Tibial nerve (tissue), 4 donors: ENCODE results near the gene HLA-DOB. TPM values are rescaled to one million over a fixed set of nuclear protein-coding genes. Genes with fewer than 3 reads are reported as not detected.

ENCODE experiments used
- DNase-seq, 2 donors: peaks; one replicate each; pipeline ENCODE4 v3.0.0-alpha.2; 2019; ENCODE audit warnings: low spot score in 2 of 2
- H3K27ac ChIP-seq, 4 donors: fragments of 200-600 bp; sonication (generic) in 3 of 4; one replicate each; pipeline ENCODE4 v1.5.1; 2017 to 2019; ENCODE audit warnings: mild to moderate bottlenecking in 1 of 4
- H3K27me3 ChIP-seq, 2 donors: fragments of 200-600 bp; sonication (generic) in 1 of 2; one replicate each; pipeline versions ENCODE4 v1.5.1 to v1.6.0; 2017 to 2019
- H3K36me3 ChIP-seq, 3 donors: fragments of 200-600 bp; sonication (generic); one replicate each; pipeline ENCODE4 v1.5.1; 2018 to 2019
- H3K4me1 ChIP-seq, 4 donors: fragments of 200-600 bp; sonication (generic) in 3 of 4; one replicate each; pipeline ENCODE4 v1.5.1; 2017 to 2019
- H3K4me3 ChIP-seq, 4 donors: fragments of 200-600 bp; sonication (generic) in 3 of 4; one replicate each; pipeline ENCODE4 v1.5.1; 2017 to 2019; ENCODE audit warnings: mild to moderate bottlenecking in 1 of 4, moderate library complexity in 1 of 4
- H3K9me3 ChIP-seq, 4 donors: fragments of 200-600 bp; sonication (generic) in 3 of 4; one replicate each; pipeline ENCODE4 v1.5.1; 2017 to 2019
- CTCF ChIP-seq, 5 experiments: fragments of 200-600 bp in 3 of 5; fragments of 450-650 bp in 2 of 5; sonication (generic) in 3 of 5; IDR thresholded peaks; one replicate each; pipeline ENCODE4 v1.5.1; 2016 to 2019; ENCODE audit warnings: antibody characterized with exemption in 5 of 5, mild to moderate bottlenecking in 3 of 5, moderate library complexity in 2 of 5
- EP300 ChIP-seq, 2 donors: sonication (generic); formaldehyde crosslinking; IDR thresholded peaks; one replicate each; pipeline ENCODE4 v1.6.1; 2017; ENCODE audit warnings: antibody characterized with exemption in 2 of 2, mild to moderate bottlenecking in 1 of 2
- POLR2A ChIP-seq, 2 donors: fragments of 450-650 bp; IDR thresholded peaks; one replicate each; pipeline ENCODE4 v1.6.1; 2017; ENCODE audit warnings: antibody characterized with exemption in 2 of 2, mild to moderate bottlenecking in 2 of 2, moderate library complexity in 2 of 2
- WGBS, 2 donors: methylation state at CpG; one replicate each; pipeline ENCODE4 v1.1.5; 2018; 5-methylcytosine and 5-hydroxymethylcytosine counted together
- total RNA-seq, 4 donors: library from RNA; depleted of rRNA; stranded (reverse); fragments of >200 nt; gene quantifications; one replicate each; pipeline ENCODE4 v1.1.0, GENCODE V29; 2016

The HLA-DOB gene
- total RNA-seq, 4 donors from 2014 or later: 2.1 to 3.5 TPM; not detected in 2

- Histone ChIP-seq H3K9me3 (no peaks in the 10 kb centered on the region), H3K27ac (peak overlapping the region in 3 of 4 donors; percentile 96 to 99 (median 97)), H3K36me3 (peaks cover 0 to 42% (median 0%) of the 10 kb centered on the region in 3 donors), H3K4me3 (no peak overlapping the region), H3K27me3 (no peaks in the 10 kb centered on the region), H3K4me1 (peaks cover 0 to 36% (median 20%) of the 10 kb centered on the region in 4 donors)
- no peak for DNase-seq
- TF ChIP-seq EP300 (IDR thresholded peaks at IDR 0.05) (no peak), POLR2A (IDR thresholded peaks at IDR 0.05) (no peak), CTCF (IDR thresholded peaks at IDR 0.05) (no peak)
- WGBS, 2 donors: 87 to 90% methylated on average over 15 of the region's 15 CpGs
Measured at GRCh38 chr6:32839356-32839755, 22.6 kb upstream of the HLA-DOB start.

- peak; percentile 96 to 97 for DNase-seq
- TF ChIP-seq CTCF (IDR thresholded peaks at IDR 0.05) (peak; percentile 88 to 99 (median 97)), POLR2A (IDR thresholded peaks at IDR 0.05) (peak; percentile 60 to 75), EP300 (IDR thresholded peaks at IDR 0.05) (peak; percentile 80 to 92)
- Histone ChIP-seq H3K9me3 (no peaks in the 10 kb centered on the region), H3K4me3 (peak within 1 kb of the TSS; percentile 57 to 85 (median 76)), H3K27me3 (no peaks in the 10 kb centered on the region), H3K4me1 (peaks cover 0 to 35% (median 20%) of the 10 kb centered on the region in 4 donors), H3K36me3 (peaks cover 0 to 51% (median 0%) of the 10 kb centered on the region in 3 donors), H3K27ac (peak within 1 kb of the TSS; percentile 93 to 99 (median 96))
- WGBS, 2 donors: 0 to 1% methylated on average over 34 to 48 of the region's 57 CpGs
Measured at GRCh38 chr6:32838114-32838958, 21.5 kb upstream of the HLA-DOB start, which contains the start of gene TAP2. Gene TAP2 (minus strand): TSS chr6:32838739. CDS start chr6:32838233, 506 bp downstream.

GRCh38 chr6:32837651-32838113 is 20.9 kb upstream of the HLA-DOB start:
- 26 to 35% methylated on average over 7 to 9 of the region's 12 CpGs for WGBS, 2 donors
- Histone ChIP-seq H3K4me3 (peak overlapping the region; percentile 57 to 85 (median 76)), H3K4me1 (peaks cover 0 to 28% (median 14%) of the 10 kb centered on the region in 4 donors), H3K36me3 (peaks cover 0 to 52% (median 0%) of the 10 kb centered on the region in 3 donors), H3K9me3 (no peaks in the 10 kb centered on the region), H3K27ac (peak overlapping the region; percentile 93 to 99 (median 96)), H3K27me3 (no peaks in the 10 kb centered on the region)
- no peak for DNase-seq
- TF ChIP-seq EP300 (IDR thresholded peaks at IDR 0.05) (no peak), CTCF (IDR thresholded peaks at IDR 0.05) (no peak), POLR2A (IDR thresholded peaks at IDR 0.05) (no peak)

- Histone ChIP-seq H3K4me3 (no peak overlapping the region), H3K27ac (no peak overlapping the region), H3K9me3 (no peaks in the 10 kb centered on the region), H3K27me3 (no peaks in the 10 kb centered on the region), H3K4me1 (peaks cover 0 to 20% (median 12%) of the 10 kb centered on the region in 4 donors), H3K36me3 (peaks cover 0 to 52% (median 0%) of the 10 kb centered on the region in 3 donors)
- 87 to 93% methylated on average over 2 of the region's 2 CpGs for WGBS, 2 donors
- no peak for TF ChIP-seq CTCF (IDR thresholded peaks at IDR 0.05)
- TF ChIP-seq POLR2A (IDR thresholded peaks at IDR 0.05): no peak
- TF ChIP-seq EP300 (IDR thresholded peaks at IDR 0.05): no peak
- no peak for DNase-seq
Measured at GRCh38 chr6:32836873-32837272, 20.1 kb upstream of the HLA-DOB start.
